Inferior parietal cortex (tissue), 1 donor: ENCODE data around the gene UBN1.
"Not testable (repeated sequence)": the region's sequence is repeated elsewhere in the genome, so short reads cannot be mapped to it uniquely, and the experiment has no call there.

Source experiments
- DNase-seq: peaks from one replicate; pipeline ENCODE4 v3.0.0-alpha.2; 2016; ENCODE audit errors: extremely low spot score

The UBN1 gene

GRCh38 chr16:4909825-4910224 is 62.5 kb downstream of the UBN1 start:
- no peak for DNase-seq

GRCh38 chr16:4910828-4911227 is 63.5 kb downstream of the UBN1 start:
- DNase-seq: no peak

GRCh38 chr16:4911970-4912386 is 64.7 kb downstream of the UBN1 start:
- DNase-seq: no peak

GRCh38 chr16:4913130-4913773 is 66.0 kb downstream of the UBN1 start:
- no peak for DNase-seq

GRCh38 chr16:4913774-4914525 is 66.7 kb downstream of the UBN1 start:
- DNase-seq: no peak

GRCh38 chr16:4914528-4915225 is 67.4 kb downstream of the UBN1 start:
- no peak for DNase-seq

GRCh38 chr16:4915226-4915761 is 68.0 kb downstream of the UBN1 start:
- DNase-seq: no peak

- DNase-seq: no peak
These were observed 69.8 kb downstream of the UBN1 start for GRCh38 chr16:4917117-4917516.

GRCh38 chr16:4918781-4919251 is 71.5 kb downstream of the UBN1 start:
- no peak for DNase-seq

- no peak for DNase-seq
These were observed 73.5 kb downstream of the UBN1 start for GRCh38 chr16:4920826-4921225.

- no peak for DNase-seq
These were observed 75.6 kb downstream of the UBN1 start for GRCh38 chr16:4922721-4923342.

GRCh38 chr16:4923853-4924252 is 76.6 kb downstream of the UBN1 start:
- no peak for DNase-seq

GRCh38 chr16:4924593-4925292 is 77.5 kb downstream of the UBN1 start:
- DNase-seq: no peak

GRCh38 chr16:4925293-4925607 is 78.0 kb downstream of the UBN1 start:
- no peak for DNase-seq

GRCh38 chr16:4925791-4926190 is 78.5 kb downstream of the UBN1 start:
- no peak for DNase-seq

- DNase-seq: no peak
These were observed 79.6 kb downstream of the UBN1 start for GRCh38 chr16:4926928-4927327.

GRCh38 chr16:4927661-4928060 is 80.4 kb downstream of the UBN1 start:
- no peak for DNase-seq

- no peak for DNase-seq
These were observed 80.9 kb downstream of the UBN1 start for GRCh38 chr16:4928227-4928626.

- DNase-seq: not testable (repeated sequence)
These were observed 82.3 kb downstream of the UBN1 start for GRCh38 chr16:4929619-4930018.

GRCh38 chr16:4931381-4931780 is 84.1 kb downstream of the UBN1 start:
- DNase-seq: no peak
